ENCODE measurements around the gene USP3. TPM values are rescaled to one million over a fixed set of nuclear protein-coding genes. Genes with fewer than 3 reads are reported as not detected.

Gene USP3
- total RNA-seq, 2 experiments from 2014 or later = 34.6 to 53.0 TPM

DNA sequence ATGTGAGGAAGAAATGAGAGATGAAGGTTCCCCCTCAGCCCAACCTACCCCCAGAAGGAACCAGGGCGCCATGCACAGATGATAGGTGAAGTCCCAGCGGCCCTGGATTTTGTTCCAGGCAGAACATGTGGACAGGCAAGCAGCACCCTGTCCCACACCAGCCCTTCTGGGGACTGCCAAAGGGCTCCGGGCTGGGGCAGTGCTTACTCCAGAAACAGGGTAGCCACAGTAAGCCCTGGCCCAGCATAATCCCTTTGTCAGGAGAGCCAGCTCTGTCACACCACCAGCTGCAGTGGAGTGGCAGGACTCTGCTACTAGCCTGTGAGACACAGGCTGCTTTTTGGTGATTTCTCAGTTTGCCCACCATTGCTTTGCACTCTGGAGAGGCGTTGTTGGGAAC lies 99.1 kb downstream of the USP3 start:
- H3K4me3 ChIP-seq (ENCODE audit: low read depth, low read length, poor library complexity, severe bottlenecking) = no peak overlapping the region
- intact Hi-C loops (cut with micrococcal nuclease; ENCODE audit: unreplicated experiment) = loop anchor here (2.0 kb wide), 1 partner anchor 137 kb away; no protein-coding TSS in a partner anchor
- DNase-seq (ENCODE audit: low spot score) = no peak

DNA sequence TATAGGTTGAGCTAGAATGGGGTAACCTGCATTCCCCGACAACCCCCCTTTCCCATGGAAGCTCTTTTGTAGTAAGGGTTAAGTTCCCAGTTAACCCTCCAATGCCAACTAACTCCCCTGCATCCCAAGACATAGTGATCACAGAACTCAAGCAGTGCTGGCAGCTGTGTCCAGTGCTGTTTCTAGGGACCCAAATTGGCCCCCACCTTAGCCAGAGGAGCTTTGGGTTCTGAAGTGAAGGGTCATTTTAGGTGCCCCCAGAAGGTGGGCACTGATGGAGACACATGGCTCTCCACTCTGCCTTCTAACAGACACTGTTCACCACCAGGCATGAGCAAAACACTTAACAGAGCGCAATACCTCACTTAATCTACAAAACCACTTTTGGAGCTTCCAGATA lies 99.9 kb downstream of the USP3 start:
- TF ChIP-seq EZH2phosphoT487 (IDR thresholded peaks at IDR 0.05; ENCODE audit: borderline replicate concordance, low read depth, low read length) = no peak
- TF ChIP-seq, protein P1, sequence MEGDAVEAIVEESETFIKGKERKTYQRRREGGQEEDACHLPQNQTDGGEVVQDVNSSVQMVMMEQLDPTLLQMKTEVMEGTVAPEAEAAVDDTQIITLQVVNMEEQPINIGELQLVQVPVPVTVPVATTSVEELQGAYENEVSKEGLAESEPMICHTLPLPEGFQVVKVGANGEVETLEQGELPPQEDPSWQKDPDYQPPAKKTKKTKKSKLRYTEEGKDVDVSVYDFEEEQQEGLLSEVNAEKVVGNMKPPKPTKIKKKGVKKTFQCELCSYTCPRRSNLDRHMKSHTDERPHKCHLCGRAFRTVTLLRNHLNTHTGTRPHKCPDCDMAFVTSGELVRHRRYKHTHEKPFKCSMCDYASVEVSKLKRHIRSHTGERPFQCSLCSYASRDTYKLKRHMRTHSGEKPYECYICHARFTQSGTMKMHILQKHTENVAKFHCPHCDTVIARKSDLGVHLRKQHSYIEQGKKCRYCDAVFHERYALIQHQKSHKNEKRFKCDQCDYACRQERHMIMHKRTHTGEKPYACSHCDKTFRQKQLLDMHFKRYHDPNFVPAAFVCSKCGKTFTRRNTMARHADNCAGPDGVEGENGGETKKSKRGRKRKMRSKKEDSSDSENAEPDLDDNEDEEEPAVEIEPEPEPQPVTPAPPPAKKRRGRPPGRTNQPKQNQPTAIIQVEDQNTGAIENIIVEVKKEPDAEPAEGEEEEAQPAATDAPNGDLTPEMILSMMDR (conservative IDR thresholded peaks at IDR 0.05; ENCODE audit: low read length) = no peak
- BruUV-seq (replicated peaks) = no TSS peak
- DNase-seq (ENCODE audit: low spot score) = no peak
- Histone ChIP-seq H3K9me3 (ENCODE audit: low read length) (no peaks in the 10 kb centered on the region), H3K36me3 (ENCODE audit: insufficient read depth, low read length) (peaks cover 18% of the 10 kb centered on the region; the same call in 1 of the 2 replicates), H3K27ac (ENCODE audit: low read depth, low read length, poor library complexity, severe bottlenecking) (no peak overlapping the region), H3K4me1 (ENCODE audit: insufficient read depth, low read length, poor library complexity, severe bottlenecking) (peaks cover 46% of the 10 kb centered on the region), H2AFZ (ENCODE audit: low read length) (no peak overlapping the region), H4K20me1 (ENCODE audit: insufficient read depth, low read length) (no peaks in the 10 kb centered on the region; the same call in 1 of the 2 replicates), H3K4me3 (ENCODE audit: low read depth, low read length, poor library complexity, severe bottlenecking) (no peak overlapping the region), H3K79me2 (ENCODE audit: insufficient read depth, low read depth, low read length) (no peaks in the 10 kb centered on the region), H3K9me2 (ENCODE audit: insufficient read depth, low read length) (no peaks in the 10 kb centered on the region), H3K4me2 (ENCODE audit: low read length) (no peak overlapping the region)
- intact Hi-C loops (cut with micrococcal nuclease; ENCODE audit: unreplicated experiment) = no loop called here
- CTCF ChIA-PET (ENCODE audit: unreplicated experiment) = no interaction called here
- POLR2A ChIA-PET = interaction anchor here (0.8 to 1.0 kb wide), 2 partner anchors 47 to 62 kb away, joined by 3 read pairs; no protein-coding TSS in a partner anchor

More for the DNA sequence above, 99.1 kb downstream of the USP3 start:
- Histone ChIP-seq H2AFZ (ENCODE audit: low read length) (no peak overlapping the region), H3K4me2 (ENCODE audit: low read length) (peak overlapping the region; percentile 25; the same call in 1 of the 2 replicates), H4K20me1 (ENCODE audit: insufficient read depth, low read length) (no peaks in the 10 kb centered on the region; the same call in 1 of the 2 replicates), H3K9me3 (ENCODE audit: low read length) (no peaks in the 10 kb centered on the region), H3K9me2 (ENCODE audit: insufficient read depth, low read length) (no peaks in the 10 kb centered on the region), H3K36me3 (ENCODE audit: insufficient read depth, low read length) (peaks cover 10% of the 10 kb centered on the region; the same call in 1 of the 2 replicates), H3K79me2 (ENCODE audit: insufficient read depth, low read depth, low read length) (no peaks in the 10 kb centered on the region), H3K27ac (ENCODE audit: low read depth, low read length, poor library complexity, severe bottlenecking) (no peak overlapping the region), H3K4me1 (ENCODE audit: insufficient read depth, low read length, poor library complexity, severe bottlenecking) (peaks cover 47% of the 10 kb centered on the region)
- BruUV-seq (replicated peaks) = no TSS peak
- POLR2A ChIA-PET = interaction anchor here (0.8 kb wide), 1 partner anchor 61 kb away, joined by 3 read pairs; no protein-coding TSS in a partner anchor
- CTCF ChIA-PET (ENCODE audit: unreplicated experiment) = no interaction called here
- no peak for TF ChIP-seq EZH2phosphoT487 (IDR thresholded peaks at IDR 0.05; ENCODE audit: borderline replicate concordance, low read depth, low read length)
- TF ChIP-seq, protein P1 (conservative IDR thresholded peaks at IDR 0.05; ENCODE audit: low read length) = no peak

DNA sequence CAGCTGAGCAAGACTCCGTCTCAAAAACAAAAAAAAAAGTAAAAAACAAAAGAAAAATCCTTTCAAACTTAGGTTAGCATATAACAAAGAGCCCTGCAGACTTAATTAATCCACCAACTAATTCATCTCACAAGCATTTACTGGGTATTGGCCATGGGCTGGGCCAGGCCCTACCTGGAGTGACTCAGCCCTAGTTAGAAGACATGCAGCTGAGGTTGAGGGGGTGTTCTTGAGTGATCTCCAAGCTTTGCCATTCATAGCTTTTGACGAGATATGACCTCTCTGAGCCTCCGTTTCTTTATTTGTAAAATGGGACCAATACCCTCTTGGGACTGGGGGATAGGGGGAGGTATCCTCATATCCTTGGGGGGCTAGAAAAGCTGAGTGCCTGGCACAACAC lies 100.6 kb downstream of the USP3 start:
- ChIA-PET CTCF (ENCODE audit: unreplicated experiment) (no interaction called here), POLR2A (no interaction called here)
- no peak overlapping the region for H2AFZ ChIP-seq (ENCODE audit: low read length)
- H3K27ac ChIP-seq (ENCODE audit: low read depth, low read length, poor library complexity, severe bottlenecking) = no peak overlapping the region
- no peak overlapping the region for H3K4me2 ChIP-seq (ENCODE audit: low read length)
- no peaks in the 10 kb centered on the region for H3K9me2 ChIP-seq (ENCODE audit: insufficient read depth, low read length)
- no peaks in the 10 kb centered on the region; the same call in 1 of the 2 replicates for H4K20me1 ChIP-seq (ENCODE audit: insufficient read depth, low read length)
- no peaks in the 10 kb centered on the region for H3K79me2 ChIP-seq (ENCODE audit: insufficient read depth, low read depth, low read length)
- DNase-seq (ENCODE audit: low spot score) = no peak
- TF ChIP-seq, protein P1 (conservative IDR thresholded peaks at IDR 0.05; ENCODE audit: low read length) = no peak
- no peak for TF ChIP-seq EZH2phosphoT487 (IDR thresholded peaks at IDR 0.05; ENCODE audit: borderline replicate concordance, low read depth, low read length)
- H3K4me1 ChIP-seq (ENCODE audit: insufficient read depth, low read length, poor library complexity, severe bottlenecking) = peaks cover 42% of the 10 kb centered on the region
- no TSS peak for BruUV-seq (replicated peaks)
- no peaks in the 10 kb centered on the region for H3K9me3 ChIP-seq (ENCODE audit: low read length)
- no peak overlapping the region for H3K4me3 ChIP-seq (ENCODE audit: low read depth, low read length, poor library complexity, severe bottlenecking)
- H3K36me3 ChIP-seq (ENCODE audit: insufficient read depth, low read length) = peaks cover 21% of the 10 kb centered on the region; the same call in 1 of the 2 replicates
- intact Hi-C loops (cut with micrococcal nuclease; ENCODE audit: unreplicated experiment) = no loop called here
